Measurements from ENCODE around the gene ZDHHC14.

Gene ZDHHC14

GRCh38 chr6:157605484-157605883 is 224.5 kb downstream of the ZDHHC14 start:
- no peak overlapping the region for H3K27ac ChIP-seq (ENCODE audit: low read depth, low read length)
- H3K36me3 ChIP-seq (ENCODE audit: low read length): no peaks in the 10 kb centered on the region
- no peak overlapping the region for H3K9ac ChIP-seq (ENCODE audit: low read length)
- H3F3A ChIP-seq (ENCODE audit: insufficient read depth): no peaks in the 10 kb centered on the region
- H3K4me2 ChIP-seq (ENCODE audit: low read depth, low read length, poor library complexity, severe bottlenecking): no peak overlapping the region
- no peaks in the 10 kb centered on the region for H4K20me1 ChIP-seq (ENCODE audit: low read depth, low read length)
- TF ChIP-seq EZH2phosphoT487 (conservative IDR thresholded peaks at IDR 0.05; ENCODE audit: low read length): no peak
- TF ChIP-seq CTCF (IDR thresholded peaks at IDR 0.05; ENCODE audit: insufficient read depth, low read length, poor library complexity, severe bottlenecking): no peak
- no peaks in the 10 kb centered on the region for H3K79me2 ChIP-seq (ENCODE audit: insufficient read depth, low read length)
- H2AFZ ChIP-seq (ENCODE audit: low read depth, low read length, severe bottlenecking): no peak overlapping the region
- H3K27me3 ChIP-seq (ENCODE audit: low read length): no peaks in the 10 kb centered on the region
- H3K9me2 ChIP-seq (replicated peaks; ENCODE audit: insufficient read depth, low read length): no peaks in the 10 kb centered on the region
- no peak overlapping the region for H3K4me3 ChIP-seq (ENCODE audit: insufficient read depth, low read length, poor library complexity, severe bottlenecking)
- H3K9me3 ChIP-seq (ENCODE audit: insufficient read depth, low read length): no peaks in the 10 kb centered on the region

- Histone ChIP-seq H3K4me3 (ENCODE audit: insufficient read depth, low read length, poor library complexity, severe bottlenecking) (no peak overlapping the region), H4K20me1 (ENCODE audit: low read depth, low read length) (no peaks in the 10 kb centered on the region), H3K9me2 (replicated peaks; ENCODE audit: insufficient read depth, low read length) (no peaks in the 10 kb centered on the region), H3K36me3 (ENCODE audit: low read length) (no peaks in the 10 kb centered on the region), H3K9ac (ENCODE audit: low read length) (no peak overlapping the region), H3F3A (ENCODE audit: insufficient read depth) (no peaks in the 10 kb centered on the region), H3K9me3 (ENCODE audit: insufficient read depth, low read length) (no peaks in the 10 kb centered on the region), H2AFZ (ENCODE audit: low read depth, low read length, severe bottlenecking) (no peak overlapping the region), H3K4me2 (ENCODE audit: low read depth, low read length, poor library complexity, severe bottlenecking) (no peak overlapping the region), H3K79me2 (ENCODE audit: insufficient read depth, low read length) (no peaks in the 10 kb centered on the region), H3K27ac (ENCODE audit: low read depth, low read length) (no peak overlapping the region), H3K27me3 (ENCODE audit: low read length) (no peaks in the 10 kb centered on the region)
- TF ChIP-seq CTCF (IDR thresholded peaks at IDR 0.05; ENCODE audit: insufficient read depth, low read length, poor library complexity, severe bottlenecking) (no peak), EZH2phosphoT487 (conservative IDR thresholded peaks at IDR 0.05; ENCODE audit: low read length) (no peak)
These were observed 225.5 kb downstream of the ZDHHC14 start for GRCh38 chr6:157606516-157606915.

- no peaks in the 10 kb centered on the region for H4K20me1 ChIP-seq (ENCODE audit: low read depth, low read length)
- no peak for TF ChIP-seq CTCF (IDR thresholded peaks at IDR 0.05; ENCODE audit: insufficient read depth, low read length, poor library complexity, severe bottlenecking)
- TF ChIP-seq EZH2phosphoT487 (conservative IDR thresholded peaks at IDR 0.05; ENCODE audit: low read length): no peak
- no peak overlapping the region for H3K4me2 ChIP-seq (ENCODE audit: low read depth, low read length, poor library complexity, severe bottlenecking)
- no peaks in the 10 kb centered on the region for H3K9me3 ChIP-seq (ENCODE audit: insufficient read depth, low read length)
- no peak overlapping the region for H3K9ac ChIP-seq (ENCODE audit: low read length)
- H3K4me3 ChIP-seq (ENCODE audit: insufficient read depth, low read length, poor library complexity, severe bottlenecking): no peak overlapping the region
- H3F3A ChIP-seq (ENCODE audit: insufficient read depth): no peaks in the 10 kb centered on the region
- H3K27ac ChIP-seq (ENCODE audit: low read depth, low read length): no peak overlapping the region
- H3K9me2 ChIP-seq (replicated peaks; ENCODE audit: insufficient read depth, low read length): no peaks in the 10 kb centered on the region
- H2AFZ ChIP-seq (ENCODE audit: low read depth, low read length, severe bottlenecking): no peak overlapping the region
- no peaks in the 10 kb centered on the region for H3K27me3 ChIP-seq (ENCODE audit: low read length)
- H3K36me3 ChIP-seq (ENCODE audit: low read length): no peaks in the 10 kb centered on the region
- H3K79me2 ChIP-seq (ENCODE audit: insufficient read depth, low read length): no peaks in the 10 kb centered on the region
These were observed 226.5 kb downstream of the ZDHHC14 start for GRCh38 chr6:157607317-157608109.
